Measurements from ENCODE around the gene CACNA1S. TPM values are rescaled to one million over a fixed set of nuclear protein-coding genes. Genes with fewer than 3 reads are reported as not detected.

The CACNA1S gene
- total RNA-seq, 4 donors from 2014 or later = not detected

GRCh38 chr1:201146626-201147390 is 34.6 kb upstream of the CACNA1S start:
- ATAC-seq = no peak
- Histone ChIP-seq H3K4me1 (peaks cover 0 to 12% (median 0%) of the 10 kb centered on the region in 3 donors), H3K36me3 (peaks cover 0 to 100% of the 10 kb centered on the region in 2 donors), H3K9me3 (no peaks in the 10 kb centered on the region), H3K27me3 (no peaks in the 10 kb centered on the region), H3K4me3 (no peak overlapping the region), H3K27ac (no peak overlapping the region)
- no peak for TF ChIP-seq POLR2AphosphoS5 (IDR thresholded peaks at IDR 0.05)
- no peak for TF ChIP-seq EP300 (IDR thresholded peaks at IDR 0.05)
- TF ChIP-seq POLR2A (IDR thresholded peaks at IDR 0.05) = no peak
- TF ChIP-seq CTCF (IDR thresholded peaks at IDR 0.05) = no peak
- 93 to 94% methylated on average over 5 to 7 of the region's 17 CpGs for WGBS, 2 donors (ENCODE audit: low coverage in 1 of 2)

- peaks cover 0 to 100% of the 10 kb centered on the region in 2 donors for H3K36me3 ChIP-seq
- no peak for ATAC-seq
- no peaks in the 10 kb centered on the region for H3K9me3 ChIP-seq
- TF ChIP-seq POLR2A (IDR thresholded peaks at IDR 0.05) (no peak), POLR2AphosphoS5 (IDR thresholded peaks at IDR 0.05) (no peak)
- no peak overlapping the region for H3K27ac ChIP-seq
- no peaks in the 10 kb centered on the region for H3K27me3 ChIP-seq
- peaks cover 0 to 14% (median 0%) of the 10 kb centered on the region in 3 donors for H3K4me1 ChIP-seq
- H3K4me3 ChIP-seq = no peak overlapping the region
- 88 to 100% methylated on average over 1 to 7 of the region's 7 CpGs for WGBS, 2 donors (ENCODE audit: low coverage in 1 of 2)
Measured at GRCh38 chr1:201145816-201146215, 33.6 kb upstream of the CACNA1S start.

GRCh38 chr1:201145132-201145531 is 32.9 kb upstream of the CACNA1S start:
- ATAC-seq = no peak
- Histone ChIP-seq H3K36me3 (peaks cover 0 to 100% of the 10 kb centered on the region in 2 donors), H3K27me3 (no peaks in the 10 kb centered on the region), H3K4me3 (no peak overlapping the region), H3K4me1 (peaks cover 0 to 14% (median 0%) of the 10 kb centered on the region in 3 donors), H3K9me3 (no peaks in the 10 kb centered on the region), H3K27ac (no peak overlapping the region)
- 80 to 93% methylated on average over 1 to 2 of the region's 3 CpGs for WGBS, 2 donors (ENCODE audit: low coverage in 1 of 2)
- TF ChIP-seq POLR2AphosphoS5 (IDR thresholded peaks at IDR 0.05) (no peak), POLR2A (IDR thresholded peaks at IDR 0.05) (no peak), CTCF (IDR thresholded peaks at IDR 0.05) (no peak), EP300 (IDR thresholded peaks at IDR 0.05) (no peak)

GRCh38 chr1:201144701-201145100 is 32.5 kb upstream of the CACNA1S start:
- WGBS, 2 donors (ENCODE audit: low coverage in 1 of 2) = no CpG with 5 or more reads among the region's 5 CpGs
- Histone ChIP-seq H3K27ac (no peak overlapping the region), H3K4me3 (no peak overlapping the region), H3K36me3 (peaks cover 0 to 100% of the 10 kb centered on the region in 2 donors), H3K4me1 (peaks cover 0 to 14% (median 0%) of the 10 kb centered on the region in 3 donors), H3K27me3 (no peaks in the 10 kb centered on the region), H3K9me3 (no peaks in the 10 kb centered on the region)
- TF ChIP-seq CTCF (IDR thresholded peaks at IDR 0.05) (no peak), POLR2A (IDR thresholded peaks at IDR 0.05) (no peak), EP300 (IDR thresholded peaks at IDR 0.05) (no peak), POLR2AphosphoS5 (IDR thresholded peaks at IDR 0.05) (no peak)
- ATAC-seq = no peak

GRCh38 chr1:201143726-201144635 is 31.8 kb upstream of the CACNA1S start:
- WGBS, 2 donors (ENCODE audit: low coverage in 1 of 2) = 85 to 89% methylated on average over 7 to 11 of the region's 18 CpGs

More at GRCh38 chr1:201143726-201144635, 31.8 kb upstream of the CACNA1S start:
- Histone ChIP-seq H3K27me3 (no peaks in the 10 kb centered on the region), H3K4me3 (no peak overlapping the region), H3K36me3 (peaks cover 0 to 100% of the 10 kb centered on the region in 2 donors), H3K9me3 (no peaks in the 10 kb centered on the region), H3K4me1 (peaks cover 0 to 16% (median 0%) of the 10 kb centered on the region in 3 donors), H3K27ac (no peak overlapping the region)
- no peak for TF ChIP-seq POLR2AphosphoS5 (IDR thresholded peaks at IDR 0.05)
- TF ChIP-seq POLR2A (IDR thresholded peaks at IDR 0.05) = no peak
- TF ChIP-seq EP300 (IDR thresholded peaks at IDR 0.05) = no peak
- TF ChIP-seq CTCF (IDR thresholded peaks at IDR 0.05) = no peak
- ATAC-seq = no peak

All from gastroesophageal sphincter (tissue), 4 donors.